ENCODE data around the gene RABEP2.

GRCh38 chr16:28910086-28911031, 14.7 kb downstream of the RABEP2 start:
- TF ChIP-seq, protein P1, sequence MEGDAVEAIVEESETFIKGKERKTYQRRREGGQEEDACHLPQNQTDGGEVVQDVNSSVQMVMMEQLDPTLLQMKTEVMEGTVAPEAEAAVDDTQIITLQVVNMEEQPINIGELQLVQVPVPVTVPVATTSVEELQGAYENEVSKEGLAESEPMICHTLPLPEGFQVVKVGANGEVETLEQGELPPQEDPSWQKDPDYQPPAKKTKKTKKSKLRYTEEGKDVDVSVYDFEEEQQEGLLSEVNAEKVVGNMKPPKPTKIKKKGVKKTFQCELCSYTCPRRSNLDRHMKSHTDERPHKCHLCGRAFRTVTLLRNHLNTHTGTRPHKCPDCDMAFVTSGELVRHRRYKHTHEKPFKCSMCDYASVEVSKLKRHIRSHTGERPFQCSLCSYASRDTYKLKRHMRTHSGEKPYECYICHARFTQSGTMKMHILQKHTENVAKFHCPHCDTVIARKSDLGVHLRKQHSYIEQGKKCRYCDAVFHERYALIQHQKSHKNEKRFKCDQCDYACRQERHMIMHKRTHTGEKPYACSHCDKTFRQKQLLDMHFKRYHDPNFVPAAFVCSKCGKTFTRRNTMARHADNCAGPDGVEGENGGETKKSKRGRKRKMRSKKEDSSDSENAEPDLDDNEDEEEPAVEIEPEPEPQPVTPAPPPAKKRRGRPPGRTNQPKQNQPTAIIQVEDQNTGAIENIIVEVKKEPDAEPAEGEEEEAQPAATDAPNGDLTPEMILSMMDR (IDR thresholded peaks at IDR 0.05; ENCODE audit: low read depth, low read length) = no peak
- TF ChIP-seq EZH2phosphoT487 (IDR thresholded peaks at IDR 0.05; ENCODE audit: low read depth) = no peak

All from OCI-LY3 (cell line).